ENCODE measurements around the gene BCKDK.
"Not testable (repeated sequence)": the region's sequence is repeated elsewhere in the genome, so short reads cannot be mapped to it uniquely, and the experiment has no call there.

GRCh38 chr16:31144418-31144817, 36.2 kb downstream of the BCKDK start:
- TF ChIP-seq, protein P1, sequence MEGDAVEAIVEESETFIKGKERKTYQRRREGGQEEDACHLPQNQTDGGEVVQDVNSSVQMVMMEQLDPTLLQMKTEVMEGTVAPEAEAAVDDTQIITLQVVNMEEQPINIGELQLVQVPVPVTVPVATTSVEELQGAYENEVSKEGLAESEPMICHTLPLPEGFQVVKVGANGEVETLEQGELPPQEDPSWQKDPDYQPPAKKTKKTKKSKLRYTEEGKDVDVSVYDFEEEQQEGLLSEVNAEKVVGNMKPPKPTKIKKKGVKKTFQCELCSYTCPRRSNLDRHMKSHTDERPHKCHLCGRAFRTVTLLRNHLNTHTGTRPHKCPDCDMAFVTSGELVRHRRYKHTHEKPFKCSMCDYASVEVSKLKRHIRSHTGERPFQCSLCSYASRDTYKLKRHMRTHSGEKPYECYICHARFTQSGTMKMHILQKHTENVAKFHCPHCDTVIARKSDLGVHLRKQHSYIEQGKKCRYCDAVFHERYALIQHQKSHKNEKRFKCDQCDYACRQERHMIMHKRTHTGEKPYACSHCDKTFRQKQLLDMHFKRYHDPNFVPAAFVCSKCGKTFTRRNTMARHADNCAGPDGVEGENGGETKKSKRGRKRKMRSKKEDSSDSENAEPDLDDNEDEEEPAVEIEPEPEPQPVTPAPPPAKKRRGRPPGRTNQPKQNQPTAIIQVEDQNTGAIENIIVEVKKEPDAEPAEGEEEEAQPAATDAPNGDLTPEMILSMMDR (IDR thresholded peaks at IDR 0.05) = not testable (repeated sequence)
- TF ChIP-seq, protein P2, sequence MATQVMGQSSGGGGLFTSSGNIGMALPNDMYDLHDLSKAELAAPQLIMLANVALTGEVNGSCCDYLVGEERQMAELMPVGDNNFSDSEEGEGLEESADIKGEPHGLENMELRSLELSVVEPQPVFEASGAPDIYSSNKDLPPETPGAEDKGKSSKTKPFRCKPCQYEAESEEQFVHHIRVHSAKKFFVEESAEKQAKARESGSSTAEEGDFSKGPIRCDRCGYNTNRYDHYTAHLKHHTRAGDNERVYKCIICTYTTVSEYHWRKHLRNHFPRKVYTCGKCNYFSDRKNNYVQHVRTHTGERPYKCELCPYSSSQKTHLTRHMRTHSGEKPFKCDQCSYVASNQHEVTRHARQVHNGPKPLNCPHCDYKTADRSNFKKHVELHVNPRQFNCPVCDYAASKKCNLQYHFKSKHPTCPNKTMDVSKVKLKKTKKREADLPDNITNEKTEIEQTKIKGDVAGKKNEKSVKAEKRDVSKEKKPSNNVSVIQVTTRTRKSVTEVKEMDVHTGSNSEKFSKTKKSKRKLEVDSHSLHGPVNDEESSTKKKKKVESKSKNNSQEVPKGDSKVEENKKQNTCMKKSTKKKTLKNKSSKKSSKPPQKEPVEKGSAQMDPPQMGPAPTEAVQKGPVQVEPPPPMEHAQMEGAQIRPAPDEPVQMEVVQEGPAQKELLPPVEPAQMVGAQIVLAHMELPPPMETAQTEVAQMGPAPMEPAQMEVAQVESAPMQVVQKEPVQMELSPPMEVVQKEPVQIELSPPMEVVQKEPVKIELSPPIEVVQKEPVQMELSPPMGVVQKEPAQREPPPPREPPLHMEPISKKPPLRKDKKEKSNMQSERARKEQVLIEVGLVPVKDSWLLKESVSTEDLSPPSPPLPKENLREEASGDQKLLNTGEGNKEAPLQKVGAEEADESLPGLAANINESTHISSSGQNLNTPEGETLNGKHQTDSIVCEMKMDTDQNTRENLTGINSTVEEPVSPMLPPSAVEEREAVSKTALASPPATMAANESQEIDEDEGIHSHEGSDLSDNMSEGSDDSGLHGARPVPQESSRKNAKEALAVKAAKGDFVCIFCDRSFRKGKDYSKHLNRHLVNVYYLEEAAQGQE (IDR thresholded peaks at IDR 0.05; ENCODE audit: insufficient read depth in 1 of 2, low read depth in 2 of 2, low read length in 1 of 2) = not testable (repeated sequence)
- TF ChIP-seq POLR2AphosphoS5 (IDR thresholded peaks at IDR 0.05; ENCODE audit: low read depth, low read length) = not testable (repeated sequence)
